GM10266 (cell line): ENCODE data around the gene DTWD2.

Experiments
- DNase-seq: peaks from one replicate; pipeline ENCODE4 v3.0.0; 2012; ENCODE audit errors: extremely low spot score
- TF ChIP-seq, protein P1 (sequence below): IDR thresholded peaks from 2 replicates; pipeline ENCODE4 v1.5.1; 2012; ENCODE audit warnings: mild to moderate bottlenecking, low read depth; ENCODE audit not compliant: control insufficient read depth, insufficient read depth; ENCODE audit errors: missing control alignments

Gene DTWD2

DNA sequence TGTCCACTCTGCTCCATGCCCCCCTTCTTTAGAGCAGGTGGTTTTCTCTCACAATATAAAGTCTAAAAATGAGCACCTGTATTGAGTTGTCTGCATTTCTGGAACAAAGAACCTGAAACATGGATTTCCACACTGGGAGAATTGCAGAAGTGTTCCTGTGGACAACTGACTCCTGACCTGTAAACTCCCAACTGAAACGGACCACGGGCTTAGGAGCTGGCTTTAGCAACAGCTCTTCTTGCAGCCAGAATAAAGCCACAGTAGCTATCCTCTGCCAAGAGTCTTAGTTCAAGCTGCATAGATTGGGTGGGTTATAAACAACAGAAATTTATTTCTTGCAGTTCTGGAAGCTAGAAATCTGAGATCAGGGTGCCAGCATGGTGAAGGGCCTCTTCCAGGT lies 194.7 kb downstream of the DTWD2 start:
- TF ChIP-seq, protein P1, sequence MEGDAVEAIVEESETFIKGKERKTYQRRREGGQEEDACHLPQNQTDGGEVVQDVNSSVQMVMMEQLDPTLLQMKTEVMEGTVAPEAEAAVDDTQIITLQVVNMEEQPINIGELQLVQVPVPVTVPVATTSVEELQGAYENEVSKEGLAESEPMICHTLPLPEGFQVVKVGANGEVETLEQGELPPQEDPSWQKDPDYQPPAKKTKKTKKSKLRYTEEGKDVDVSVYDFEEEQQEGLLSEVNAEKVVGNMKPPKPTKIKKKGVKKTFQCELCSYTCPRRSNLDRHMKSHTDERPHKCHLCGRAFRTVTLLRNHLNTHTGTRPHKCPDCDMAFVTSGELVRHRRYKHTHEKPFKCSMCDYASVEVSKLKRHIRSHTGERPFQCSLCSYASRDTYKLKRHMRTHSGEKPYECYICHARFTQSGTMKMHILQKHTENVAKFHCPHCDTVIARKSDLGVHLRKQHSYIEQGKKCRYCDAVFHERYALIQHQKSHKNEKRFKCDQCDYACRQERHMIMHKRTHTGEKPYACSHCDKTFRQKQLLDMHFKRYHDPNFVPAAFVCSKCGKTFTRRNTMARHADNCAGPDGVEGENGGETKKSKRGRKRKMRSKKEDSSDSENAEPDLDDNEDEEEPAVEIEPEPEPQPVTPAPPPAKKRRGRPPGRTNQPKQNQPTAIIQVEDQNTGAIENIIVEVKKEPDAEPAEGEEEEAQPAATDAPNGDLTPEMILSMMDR = no peak
- no peak for DNase-seq

DNA sequence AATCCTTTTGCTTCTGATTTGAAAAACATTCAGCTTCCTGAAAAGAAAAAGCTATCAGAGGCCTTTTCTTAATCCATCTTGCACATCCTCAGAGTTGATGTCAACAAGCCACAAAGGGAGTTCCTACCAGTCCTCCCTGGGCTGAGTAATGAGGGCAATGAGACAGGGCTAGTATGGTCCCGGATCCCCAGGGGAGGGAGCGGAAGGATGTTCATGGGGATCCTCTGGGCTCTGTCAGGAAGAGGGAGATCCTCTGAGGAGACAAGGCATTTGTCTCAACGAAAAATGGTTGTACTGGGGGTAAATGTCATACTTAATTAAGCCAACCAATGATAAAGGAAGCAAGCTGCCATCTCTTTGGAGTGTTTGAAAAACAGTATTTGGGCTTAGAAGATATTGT lies 195.3 kb downstream of the DTWD2 start:
- TF ChIP-seq, protein P1 = no peak
- DNase-seq = no peak

DNA sequence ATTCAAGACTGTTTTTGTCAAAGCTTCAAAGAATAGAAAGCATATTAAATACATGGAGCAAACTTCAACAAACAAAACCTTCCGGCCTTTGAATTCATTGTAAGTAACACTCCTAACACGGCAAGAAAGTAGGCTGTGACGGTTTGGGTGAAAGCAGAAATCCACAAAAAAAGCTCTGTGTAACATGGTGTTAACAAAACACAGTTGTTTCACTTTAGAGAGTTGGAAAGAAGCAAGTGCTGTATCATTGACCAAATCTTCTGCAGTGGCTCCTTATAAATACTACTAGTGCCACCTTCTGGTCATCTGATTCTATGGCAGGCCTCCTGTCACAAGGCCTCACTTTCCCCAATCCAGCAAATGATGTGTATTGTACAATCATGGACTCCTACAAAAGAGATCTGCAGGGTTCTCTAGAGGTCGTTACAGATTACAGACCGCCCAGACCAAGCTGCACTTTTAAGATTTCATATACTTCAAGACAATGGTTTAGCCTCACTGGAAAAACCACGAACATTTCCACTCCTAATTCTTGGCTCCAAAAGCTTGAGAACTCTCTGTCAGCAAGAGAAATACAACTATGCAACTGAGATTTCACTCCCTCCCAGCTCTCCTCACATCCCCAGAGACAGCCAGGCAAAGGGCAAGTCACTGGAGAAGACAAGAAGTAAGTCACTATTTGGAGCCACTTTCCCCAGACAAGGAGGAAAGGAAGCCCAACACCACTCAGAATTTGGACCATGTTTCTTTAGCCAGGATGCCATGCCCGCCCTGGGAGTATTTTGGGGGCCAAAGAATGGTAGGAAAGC lies 196.2 kb downstream of the DTWD2 start:
- peak; percentile 40 for DNase-seq
- TF ChIP-seq, protein P1 = peak; percentile 81

DNA sequence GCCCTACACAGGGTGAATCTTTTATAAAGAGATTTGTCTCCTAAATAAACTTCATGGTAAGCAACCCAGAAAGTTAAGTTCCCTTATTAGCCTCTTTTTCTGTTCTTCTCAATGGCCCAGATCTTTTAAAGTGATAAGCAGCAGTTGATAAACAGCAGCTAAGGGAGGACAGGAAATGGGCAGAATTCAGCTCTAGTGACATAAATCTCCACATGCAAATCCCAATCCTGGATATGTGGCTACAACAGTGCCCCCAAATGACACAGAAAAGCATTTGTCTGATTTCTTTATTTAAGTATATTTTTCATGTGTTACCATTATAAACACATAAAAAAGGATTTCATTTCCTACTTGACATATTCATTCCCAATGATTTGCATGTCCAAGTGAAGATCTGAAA lies 199.0 kb downstream of the DTWD2 start:
- TF ChIP-seq, protein P1 = no peak
- DNase-seq = no peak

DNA sequence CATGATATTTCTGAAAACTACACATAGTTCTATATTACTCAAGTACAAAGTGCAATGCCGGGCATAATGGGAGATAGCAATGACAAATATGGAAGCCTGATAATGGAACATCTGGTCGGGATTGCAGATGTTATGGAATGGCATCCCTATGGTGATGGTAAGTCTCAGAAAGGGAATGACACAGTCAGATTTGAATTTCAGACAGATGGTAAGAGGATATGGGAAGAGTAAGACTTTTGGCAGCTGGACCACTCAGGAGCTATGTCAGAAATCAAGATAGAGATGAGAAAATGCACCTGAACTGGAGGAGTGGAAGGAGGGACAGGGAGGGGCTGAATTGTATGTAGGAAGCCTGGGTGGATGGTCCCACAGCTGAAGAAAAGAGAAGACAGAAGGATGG lies 200.0 kb downstream of the DTWD2 start:
- TF ChIP-seq, protein P1 = no peak
- no peak for DNase-seq
